ENCODE data around the gene JPH4. TPM values are rescaled to one million over a fixed set of nuclear protein-coding genes. Genes with fewer than 3 reads are reported as not detected.
"Not testable (repeated sequence)": the region's sequence is repeated elsewhere in the genome, so short reads cannot be mapped to it uniquely, and the experiment has no call there.

The JPH4 gene
- total and polyA plus RNA-seq, 2 experiments from 2014 or later: not detected

- DNase-seq: peak; percentile 46
- no peak overlapping the region for H3K27ac ChIP-seq
- no peak overlapping the region for H3K4me3 ChIP-seq
- no peaks in the 10 kb centered on the region for H4K20me1 ChIP-seq (ENCODE audit: insufficient read depth)
- H3K27me3 ChIP-seq (replicated peaks; ENCODE audit: insufficient read depth): no peaks in the 10 kb centered on the region
- no peaks in the 10 kb centered on the region for H3K9me2 ChIP-seq (ENCODE audit: insufficient read depth)
- TF ChIP-seq EZH2phosphoT487 (IDR thresholded peaks at IDR 0.05; ENCODE audit: insufficient read depth, low read depth) (no peak), EZH2 (IDR thresholded peaks at IDR 0.05; ENCODE audit: insufficient read depth, poor library complexity, severe bottlenecking) (no peak)
- no peaks in the 10 kb centered on the region for H3K36me3 ChIP-seq (ENCODE audit: low read depth)
- H2AFZ ChIP-seq: peak overlapping the region; percentile 65
- no peaks in the 10 kb centered on the region for H3K9me3 ChIP-seq (ENCODE audit: low read depth)
- H3K9ac ChIP-seq: no peak overlapping the region
- no peaks in the 10 kb centered on the region for H3F3A ChIP-seq (ENCODE audit: insufficient read depth)
- WGBS, 2 experiments (ENCODE audit: low coverage in 1 of 2, low lambda C conversion rate in 2 of 2, missing lambda C conversion rate in 2 of 2): 36 to 43% methylated on average over 8 to 10 of the region's 10 CpGs
- H3K4me1 ChIP-seq (ENCODE audit: insufficient read depth): no peaks in the 10 kb centered on the region
- in situ Hi-C loops (cut with MboI): no loop called here
- H3K4me2 ChIP-seq (ENCODE audit: unreplicated experiment): peak overlapping the region; percentile 44
- no peaks in the 10 kb centered on the region for H3K79me2 ChIP-seq (ENCODE audit: insufficient read depth)
Measured at GRCh38 chr14:23539248-23540140, 39.1 kb downstream of the JPH4 start.

GRCh38 chr14:23538785-23539184, 39.8 kb downstream of the JPH4 start:
- Histone ChIP-seq H2AFZ (peak overlapping the region; percentile 65), H3K9ac (no peak overlapping the region), H3K4me3 (no peak overlapping the region), H3K27ac (no peak overlapping the region), H3K36me3 (ENCODE audit: low read depth) (no peaks in the 10 kb centered on the region), H3K4me1 (ENCODE audit: insufficient read depth) (no peaks in the 10 kb centered on the region), H3K9me3 (ENCODE audit: low read depth) (no peaks in the 10 kb centered on the region), H3F3A (ENCODE audit: insufficient read depth) (no peaks in the 10 kb centered on the region), H3K9me2 (ENCODE audit: insufficient read depth) (no peaks in the 10 kb centered on the region), H3K79me2 (ENCODE audit: insufficient read depth) (no peaks in the 10 kb centered on the region), H3K4me2 (ENCODE audit: unreplicated experiment) (peak overlapping the region; percentile 44), H3K27me3 (replicated peaks; ENCODE audit: insufficient read depth) (no peaks in the 10 kb centered on the region), H4K20me1 (ENCODE audit: insufficient read depth) (no peaks in the 10 kb centered on the region)
- 30 to 33% methylated on average over 7 of the region's 7 CpGs for WGBS, 2 experiments (ENCODE audit: low coverage in 1 of 2, low lambda C conversion rate in 2 of 2, missing lambda C conversion rate in 2 of 2)
- TF ChIP-seq EZH2 (IDR thresholded peaks at IDR 0.05; ENCODE audit: insufficient read depth, poor library complexity, severe bottlenecking) (no peak), EZH2phosphoT487 (IDR thresholded peaks at IDR 0.05; ENCODE audit: insufficient read depth, low read depth) (no peak)
- in situ Hi-C loops (cut with MboI): no loop called here
- peak; percentile 65 for DNase-seq

GRCh38 chr14:23538050-23538718, 40.4 kb downstream of the JPH4 start:
- Histone ChIP-seq H3K27me3 (replicated peaks; ENCODE audit: insufficient read depth) (no peaks in the 10 kb centered on the region), H3K36me3 (ENCODE audit: low read depth) (no peaks in the 10 kb centered on the region), H3K4me2 (ENCODE audit: unreplicated experiment) (no peak overlapping the region), H4K20me1 (ENCODE audit: insufficient read depth) (no peaks in the 10 kb centered on the region), H3K27ac (no peak overlapping the region), H2AFZ (0 out of 2 replicates have a peak overlapping the region, but pooled peaks have one; percentile 65), H3K79me2 (ENCODE audit: insufficient read depth) (no peaks in the 10 kb centered on the region), H3K9me2 (ENCODE audit: insufficient read depth) (no peaks in the 10 kb centered on the region), H3K9ac (no peak overlapping the region), H3F3A (ENCODE audit: insufficient read depth) (no peaks in the 10 kb centered on the region), H3K9me3 (ENCODE audit: low read depth) (no peaks in the 10 kb centered on the region), H3K4me3 (no peak overlapping the region), H3K4me1 (ENCODE audit: insufficient read depth) (no peaks in the 10 kb centered on the region)
- TF ChIP-seq EZH2 (IDR thresholded peaks at IDR 0.05; ENCODE audit: insufficient read depth, poor library complexity, severe bottlenecking): no peak
- no peak for TF ChIP-seq EZH2phosphoT487 (IDR thresholded peaks at IDR 0.05; ENCODE audit: insufficient read depth, low read depth)
- DNase-seq: no peak
- in situ Hi-C loops (cut with MboI): no loop called here
- 50 to 53% methylated on average over 10 of the region's 10 CpGs for WGBS, 2 experiments (ENCODE audit: low coverage in 1 of 2, low lambda C conversion rate in 2 of 2, missing lambda C conversion rate in 2 of 2)

- H3K9ac ChIP-seq: no peak overlapping the region
- no peaks in the 10 kb centered on the region for H3F3A ChIP-seq (ENCODE audit: insufficient read depth)
- H3K27ac ChIP-seq: no peak overlapping the region
- H3K27me3 ChIP-seq (replicated peaks; ENCODE audit: insufficient read depth): no peaks in the 10 kb centered on the region
- in situ Hi-C loops (cut with MboI): no loop called here
- no peaks in the 10 kb centered on the region for H3K36me3 ChIP-seq (ENCODE audit: low read depth)
- no peak overlapping the region for H2AFZ ChIP-seq
- H4K20me1 ChIP-seq (ENCODE audit: insufficient read depth): no peaks in the 10 kb centered on the region
- TF ChIP-seq EZH2 (IDR thresholded peaks at IDR 0.05; ENCODE audit: insufficient read depth, poor library complexity, severe bottlenecking): no peak
- TF ChIP-seq EZH2phosphoT487 (IDR thresholded peaks at IDR 0.05; ENCODE audit: insufficient read depth, low read depth): no peak
- H3K9me2 ChIP-seq (ENCODE audit: insufficient read depth): no peaks in the 10 kb centered on the region
- DNase-seq: peak; percentile 33
- H3K79me2 ChIP-seq (ENCODE audit: insufficient read depth): no peaks in the 10 kb centered on the region
- no peak overlapping the region for H3K4me3 ChIP-seq
- 56% methylated on average over 10 to 13 of the region's 13 CpGs for WGBS, 2 experiments (ENCODE audit: low coverage in 1 of 2, low lambda C conversion rate in 2 of 2, missing lambda C conversion rate in 2 of 2)
- no peaks in the 10 kb centered on the region for H3K9me3 ChIP-seq (ENCODE audit: low read depth)
- no peaks in the 10 kb centered on the region for H3K4me1 ChIP-seq (ENCODE audit: insufficient read depth)
- H3K4me2 ChIP-seq (ENCODE audit: unreplicated experiment): no peak overlapping the region
Measured at GRCh38 chr14:23537351-23538049, 41.1 kb downstream of the JPH4 start.

GRCh38 chr14:23536906-23537305, 41.7 kb downstream of the JPH4 start:
- H3K4me1 ChIP-seq (ENCODE audit: insufficient read depth); H3K4me2 ChIP-seq (ENCODE audit: unreplicated experiment); H3F3A ChIP-seq (ENCODE audit: insufficient read depth); H2AFZ ChIP-seq; H3K9ac ChIP-seq; H3K27ac ChIP-seq; H4K20me1 ChIP-seq (ENCODE audit: insufficient read depth); H3K79me2 ChIP-seq (ENCODE audit: insufficient read depth); H3K27me3 ChIP-seq (replicated peaks; ENCODE audit: insufficient read depth); H3K9me2 ChIP-seq (ENCODE audit: insufficient read depth); in situ Hi-C loops (cut with MboI); H3K9me3 ChIP-seq (ENCODE audit: low read depth); H3K36me3 ChIP-seq (ENCODE audit: low read depth); DNase-seq; H3K4me3 ChIP-seq: not testable (repeated sequence)
- WGBS, 2 experiments (ENCODE audit: low coverage in 1 of 2, low lambda C conversion rate in 2 of 2, missing lambda C conversion rate in 2 of 2): 89 to 91% methylated on average over 6 of the region's 6 CpGs
